Liver (tissue), 3 donors: Measurements from ENCODE around the gene TOGARAM2.

Experiments used
- JUND ChIP-seq, 2 donors: IDR thresholded peaks; 2 replicates each; pipeline ENCODE4 v1.6.1; 2016; ENCODE audit warnings: antibody characterized with exemption in 2 of 2
- SP1 ChIP-seq: IDR thresholded peaks from 2 replicates; pipeline ENCODE4 v1.6.1; 2018; ENCODE audit warnings: antibody characterized with exemption, mild to moderate bottlenecking
- TF ChIP-seq, protein P1 (sequence below): fragments of 150-350 bp; IDR thresholded peaks from 2 replicates; pipeline ENCODE4 v1.5.1; 2017; ENCODE audit warnings: improper control_type of control experiment, low read depth, low read length; ENCODE audit not compliant: missing input control
- TF ChIP-seq, protein P2 (sequence below): IDR thresholded peaks from 2 replicates; pipeline ENCODE4 v1.6.1; 2016; ENCODE audit warnings: antibody characterized with exemption
- donor health status: healthy.
- donor health status: healthy.

DNA sequence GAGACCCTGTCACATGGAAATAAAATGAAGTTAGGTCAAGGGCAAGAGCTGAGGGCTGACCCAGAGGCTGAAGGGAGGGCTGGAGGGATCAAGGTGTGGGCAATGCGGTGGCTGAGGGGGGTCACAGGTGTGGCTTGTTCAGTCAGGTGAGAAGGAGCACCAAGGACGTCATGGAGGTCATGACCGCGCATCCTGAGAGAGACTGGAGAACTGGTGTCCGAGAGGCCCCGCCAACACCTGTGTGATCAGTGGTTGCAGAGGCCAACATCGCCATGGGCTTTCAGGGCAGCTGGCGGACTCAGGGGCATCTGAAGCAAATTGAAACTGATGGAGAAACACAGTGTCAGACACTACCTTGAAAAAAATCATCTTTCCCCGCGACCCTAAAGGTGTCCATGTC is 13.0 kb downstream of the TOGARAM2 start:
- TF ChIP-seq, protein P1, sequence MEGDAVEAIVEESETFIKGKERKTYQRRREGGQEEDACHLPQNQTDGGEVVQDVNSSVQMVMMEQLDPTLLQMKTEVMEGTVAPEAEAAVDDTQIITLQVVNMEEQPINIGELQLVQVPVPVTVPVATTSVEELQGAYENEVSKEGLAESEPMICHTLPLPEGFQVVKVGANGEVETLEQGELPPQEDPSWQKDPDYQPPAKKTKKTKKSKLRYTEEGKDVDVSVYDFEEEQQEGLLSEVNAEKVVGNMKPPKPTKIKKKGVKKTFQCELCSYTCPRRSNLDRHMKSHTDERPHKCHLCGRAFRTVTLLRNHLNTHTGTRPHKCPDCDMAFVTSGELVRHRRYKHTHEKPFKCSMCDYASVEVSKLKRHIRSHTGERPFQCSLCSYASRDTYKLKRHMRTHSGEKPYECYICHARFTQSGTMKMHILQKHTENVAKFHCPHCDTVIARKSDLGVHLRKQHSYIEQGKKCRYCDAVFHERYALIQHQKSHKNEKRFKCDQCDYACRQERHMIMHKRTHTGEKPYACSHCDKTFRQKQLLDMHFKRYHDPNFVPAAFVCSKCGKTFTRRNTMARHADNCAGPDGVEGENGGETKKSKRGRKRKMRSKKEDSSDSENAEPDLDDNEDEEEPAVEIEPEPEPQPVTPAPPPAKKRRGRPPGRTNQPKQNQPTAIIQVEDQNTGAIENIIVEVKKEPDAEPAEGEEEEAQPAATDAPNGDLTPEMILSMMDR, result no peak
- TF ChIP-seq JUND (IDR thresholded peaks at IDR 0.05), result no peak
- TF ChIP-seq SP1, result no peak
- TF ChIP-seq, protein P2, sequence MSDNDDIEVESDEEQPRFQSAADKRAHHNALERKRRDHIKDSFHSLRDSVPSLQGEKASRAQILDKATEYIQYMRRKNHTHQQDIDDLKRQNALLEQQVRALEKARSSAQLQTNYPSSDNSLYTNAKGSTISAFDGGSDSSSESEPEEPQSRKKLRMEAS, result no peak
